ENCODE measurements around the gene SLC25A44. TPM values are rescaled to one million over a fixed set of nuclear protein-coding genes. Genes with fewer than 3 reads are reported as not detected.

The SLC25A44 gene
- total RNA-seq, 1 experiment from 2014 or later = 40.2 TPM

DNA sequence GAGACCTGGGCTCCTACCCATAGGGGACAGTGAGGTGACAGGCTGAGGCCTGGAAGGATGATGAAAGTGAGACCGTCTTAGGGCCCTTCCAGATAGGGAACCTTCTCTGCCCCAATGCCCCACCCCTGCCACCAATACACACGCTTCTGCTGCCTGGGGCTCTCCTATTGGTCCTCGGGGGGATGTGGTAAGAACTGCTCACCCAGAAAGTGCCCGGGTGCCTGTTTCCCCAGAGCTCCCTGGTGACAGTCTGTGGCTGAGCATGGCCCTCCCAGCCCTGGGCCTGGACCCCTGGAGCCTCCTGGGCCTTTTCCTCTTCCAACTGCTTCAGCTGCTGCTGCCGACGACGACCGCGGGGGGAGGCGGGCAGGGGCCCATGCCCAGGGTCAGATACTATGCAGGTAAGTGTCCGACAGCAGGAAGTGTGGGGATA, 39.6 kb upstream of the SLC25A44 start:
- Histone ChIP-seq H2AFZ (ENCODE audit: low read length) (no peak overlapping the region), H3T11ph (ENCODE audit: low read length) (no peak overlapping the region), H4K91ac (ENCODE audit: insufficient read length, low read depth, low read length) (no peak overlapping the region), H3K79me2 (ENCODE audit: insufficient read depth, low read length) (no peaks in the 10 kb centered on the region), H4K5ac (ENCODE audit: insufficient read length, low read depth, low read length) (no peak overlapping the region), H3K23me2 (ENCODE audit: insufficient read length, low read depth, low read length, poor library complexity, severe bottlenecking) (no peaks in the 10 kb centered on the region), H3K9me3 (ENCODE audit: control insufficient read depth, low read depth, low read length) (no peaks in the 10 kb centered on the region), H4K20me1 (ENCODE audit: control insufficient read depth, insufficient read depth, insufficient read length) (no peaks in the 10 kb centered on the region), H3K18ac (ENCODE audit: insufficient read length, low read depth, low read length) (no peak overlapping the region), H2BK20ac (ENCODE audit: low read depth, low read length, poor library complexity, severe bottlenecking) (no peak overlapping the region), H3K27me3 (ENCODE audit: insufficient read depth, low read length) (no peaks in the 10 kb centered on the region), H3K14ac (ENCODE audit: insufficient read depth, low read length) (no peak overlapping the region), H3K56ac (ENCODE audit: insufficient read length, low read depth, low read length) (no peak overlapping the region), H2BK15ac (ENCODE audit: low read depth, low read length) (no peak overlapping the region), H3K4ac (ENCODE audit: low read depth, low read length) (no peak overlapping the region), H3K79me1 (ENCODE audit: insufficient read depth, low read depth, low read length, poor library complexity, severe bottlenecking) (no peaks in the 10 kb centered on the region), H2AK5ac (ENCODE audit: insufficient read length, low read length) (no peak overlapping the region), H3K4me1 (ENCODE audit: insufficient read depth, low read length) (peaks cover 14% of the 10 kb centered on the region), H3K4me2 (ENCODE audit: insufficient read depth, insufficient read length, low read length) (no peak overlapping the region), H4K8ac (replicated peaks; ENCODE audit: insufficient read length, low read depth, low read length) (no peak overlapping the region), H3K27ac (ENCODE audit: insufficient read length, low read depth, low read length) (no peak overlapping the region), H2BK120ac (ENCODE audit: low read depth, low read length, poor library complexity, severe bottlenecking) (no peak overlapping the region), H2BK5ac (ENCODE audit: insufficient read length, low read length) (no peak overlapping the region), H3K9ac (ENCODE audit: extremely low read depth, insufficient read length, low read length) (no peak overlapping the region), H3K23ac (ENCODE audit: insufficient read length, low read depth, low read length) (no peak overlapping the region), H2BK12ac (ENCODE audit: insufficient read length, low read depth, low read length) (no peak overlapping the region)
- Mint-ChIP-seq H3K4me1 (peaks cover 50% of the 10 kb centered on the region in 2 experiments), H3K27ac (peak overlapping the region; percentile 29 to 92 (median 47); a peak in 3 of 7 replicates), H3K4me3 (no peak overlapping the region), H3K36me3 (ENCODE audit: insufficient read depth in 1 of 3, low read depth in 3 of 3) (peaks cover 0 to 14% (median 2%) of the 10 kb centered on the region in 3 experiments; a peak in 5 of 7 replicates), H3K9me3 (no peaks in the 10 kb centered on the region), H3K27me3 (ENCODE audit: low read depth) (no peaks in the 10 kb centered on the region)
- DNase-seq = no peak
- TF ChIP-seq CTCF (conservative IDR thresholded peaks at IDR 0.05) = no peak
- no CpG with 5 or more reads among the region's 11 CpGs for WGBS (ENCODE audit: extremely low coverage, insufficient read length, low lambda C conversion rate)

Data from H9 (cell line).